ENCODE measurements around the gene CFAP45. TPM values are rescaled to one million over a fixed set of nuclear protein-coding genes. Genes with fewer than 3 reads are reported as not detected.

CFAP45 gene
- total and polyA plus RNA-seq, 2 of the 8 experiments (the other 6 are each of a cell fraction or from before 2014, with no cell fraction given): 0.05 TPM; not detected in 1

- TF ChIP-seq CHD7 (IDR thresholded peaks at IDR 0.05; ENCODE audit: insufficient replicate concordance, low read length) (no peak), RAD21 (IDR thresholded peaks at IDR 0.05 in 1 of 2, conservative IDR thresholded peaks at IDR 0.05 in 1 of 2; ENCODE audit: low read depth in 2 of 2, low read length in 2 of 2) (no peak), SP4 (IDR thresholded peaks at IDR 0.05; ENCODE audit: low read length) (no peak), HDAC6 (IDR thresholded peaks at IDR 0.05; ENCODE audit: low read depth, low read length) (no peak), HDAC2 (IDR thresholded peaks at IDR 0.05; ENCODE audit: borderline replicate concordance in 1 of 2, low read depth in 2 of 2, low read length in 2 of 2) (no peak), POLR2AphosphoS5 (IDR thresholded peaks at IDR 0.05; ENCODE audit: low read depth, low read length) (no peak), YY1 (IDR thresholded peaks at IDR 0.05; ENCODE audit: low read depth, low read length) (no peak), KDM5A (IDR thresholded peaks at IDR 0.05; ENCODE audit: low read length) (no peak), E2F6 (IDR thresholded peaks at IDR 0.05) (no peak), MAX (IDR thresholded peaks at IDR 0.05) (no peak), TCF12 (IDR thresholded peaks at IDR 0.05; ENCODE audit: low read depth, low read length) (no peak)
These were observed 30.3 kb upstream of the CFAP45 start (continued) for GRCh38 chr1:159930216-159930615.

Data from H1 (cell line).